Dendritic cell treated with granulocyte-macrophage colony-stimulating factor and Interleukin-4, amounts not matched to agents 40 ng/mL and 50 ng/mL, for 4 days (primary cell): ENCODE data around the gene DCTN2.
"Not testable (repeated sequence)": the region's sequence is repeated elsewhere in the genome, so short reads cannot be mapped to it uniquely, and the experiment has no call there.

Experiments used
- H3K27ac Mint-ChIP-seq: one replicate; pipeline ENCODE4 v1.8.0; 2022; ENCODE audit warnings: mild to moderate bottlenecking, mixed read lengths
- H3K27me3 Mint-ChIP-seq: one replicate; pipeline ENCODE4 v1.8.0; 2022; ENCODE audit warnings: mild to moderate bottlenecking, mixed read lengths
- H3K36me3 Mint-ChIP-seq: one replicate; pipeline ENCODE4 v1.8.0; 2022; ENCODE audit warnings: low read depth, mixed read lengths
- H3K4me1 Mint-ChIP-seq: one replicate; pipeline ENCODE4 v1.8.0; 2022; ENCODE audit warnings: low read depth, mixed read lengths
- H3K4me3 Mint-ChIP-seq: one replicate; pipeline ENCODE4 v1.8.0; 2022; ENCODE audit warnings: mild to moderate bottlenecking, moderate library complexity, mixed read lengths
- H3K9me3 Mint-ChIP-seq: one replicate; pipeline ENCODE4 v1.8.0; 2022; ENCODE audit warnings: mixed read lengths
- intact Hi-C: fragments of 100-400 bp; cut with micrococcal nuclease; formaldehyde crosslinking; loops from one replicate; pipeline ENCODE4 v1.15.0; 2022

DCTN2 gene

DNA sequence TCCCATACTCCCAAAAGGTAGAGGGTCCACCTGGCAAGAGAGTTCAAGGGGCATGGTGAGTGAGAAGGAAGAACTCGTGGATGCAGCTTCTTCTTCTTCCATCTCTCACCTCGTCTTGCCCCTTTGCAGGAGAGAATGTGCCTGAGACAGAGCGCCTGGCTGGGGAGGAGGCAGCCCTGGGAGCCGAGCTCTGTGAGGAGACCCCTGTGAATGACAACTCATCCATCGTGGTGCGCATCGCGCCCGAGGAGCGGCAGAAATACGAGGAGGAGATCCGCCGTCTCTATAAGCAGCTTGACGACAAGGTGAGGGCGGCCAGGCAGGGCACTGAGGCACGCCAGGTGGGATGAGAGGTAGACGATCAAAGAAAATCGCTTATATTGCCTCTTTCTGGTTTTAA is 22.9 kb upstream of the DCTN2 start:
- intact Hi-C loops, result no loop called here
- no peak overlapping the region for H3K4me3 Mint-ChIP-seq
- H3K36me3 Mint-ChIP-seq, result no peaks in the 10 kb centered on the region
- peaks cover 5% of the 10 kb centered on the region for H3K27me3 Mint-ChIP-seq
- H3K27ac Mint-ChIP-seq, result no peak overlapping the region
- no peaks in the 10 kb centered on the region for H3K9me3 Mint-ChIP-seq
- no peaks in the 10 kb centered on the region for H3K4me1 Mint-ChIP-seq

DNA sequence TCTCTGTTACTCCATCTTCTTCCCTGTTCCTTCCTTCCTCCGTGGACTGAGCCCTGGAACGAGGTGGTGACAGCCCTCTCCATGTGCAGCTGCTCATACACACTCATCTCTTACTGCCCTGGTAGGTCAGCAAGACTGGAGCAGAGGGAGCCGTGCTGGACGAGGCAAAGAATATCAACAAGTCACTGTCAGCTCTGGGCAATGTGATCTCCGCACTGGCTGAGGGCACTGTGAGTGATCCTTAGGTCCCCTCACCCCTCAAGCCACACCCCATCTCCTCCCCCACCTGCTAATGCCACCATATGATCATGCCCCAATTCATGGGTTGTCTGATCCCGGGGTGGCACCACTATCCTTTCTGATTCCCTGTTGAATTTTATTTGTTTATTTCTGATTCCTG is 21.8 kb upstream of the DCTN2 start:
- no peak overlapping the region for H3K4me3 Mint-ChIP-seq
- intact Hi-C loops, result no loop called here
- no peaks in the 10 kb centered on the region for H3K9me3 Mint-ChIP-seq
- H3K36me3 Mint-ChIP-seq, result no peaks in the 10 kb centered on the region
- H3K27me3 Mint-ChIP-seq, result peaks cover 13% of the 10 kb centered on the region
- H3K4me1 Mint-ChIP-seq, result no peaks in the 10 kb centered on the region
- H3K27ac Mint-ChIP-seq, result no peak overlapping the region

DNA sequence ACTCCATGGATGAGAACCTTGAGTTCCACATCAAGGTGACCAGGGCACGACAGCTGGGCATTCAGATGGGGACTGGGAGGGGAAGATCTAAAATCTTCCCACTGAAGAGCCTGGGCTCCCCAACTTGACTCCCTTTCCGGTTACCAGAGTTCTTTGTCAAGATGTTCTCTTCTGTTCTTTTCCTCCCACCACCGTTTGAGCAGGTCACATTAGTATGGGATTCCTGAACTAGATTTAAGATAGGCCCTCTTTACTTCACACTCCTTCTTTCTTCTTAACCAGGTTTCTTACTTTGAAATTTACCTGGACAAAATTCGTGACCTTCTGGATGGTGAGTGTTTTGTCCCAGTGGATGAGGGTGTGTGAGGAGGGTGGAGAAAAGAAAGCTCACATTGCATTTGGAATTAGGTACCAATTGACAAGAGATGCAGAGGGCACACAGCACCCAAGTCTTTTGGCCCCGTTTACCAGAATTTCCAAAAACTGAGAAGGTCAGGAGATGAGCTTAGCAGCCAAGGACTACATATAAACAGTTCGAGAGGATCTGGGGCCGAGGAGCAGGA is 17.3 kb upstream of the DCTN2 start:
- no peak overlapping the region for H3K4me3 Mint-ChIP-seq
- no peaks in the 10 kb centered on the region for H3K9me3 Mint-ChIP-seq
- no peaks in the 10 kb centered on the region for H3K4me1 Mint-ChIP-seq
- intact Hi-C loops, result no loop called here
- no peak overlapping the region for H3K27ac Mint-ChIP-seq
- H3K36me3 Mint-ChIP-seq, result no peaks in the 10 kb centered on the region
- peaks cover 32% of the 10 kb centered on the region for H3K27me3 Mint-ChIP-seq

DNA sequence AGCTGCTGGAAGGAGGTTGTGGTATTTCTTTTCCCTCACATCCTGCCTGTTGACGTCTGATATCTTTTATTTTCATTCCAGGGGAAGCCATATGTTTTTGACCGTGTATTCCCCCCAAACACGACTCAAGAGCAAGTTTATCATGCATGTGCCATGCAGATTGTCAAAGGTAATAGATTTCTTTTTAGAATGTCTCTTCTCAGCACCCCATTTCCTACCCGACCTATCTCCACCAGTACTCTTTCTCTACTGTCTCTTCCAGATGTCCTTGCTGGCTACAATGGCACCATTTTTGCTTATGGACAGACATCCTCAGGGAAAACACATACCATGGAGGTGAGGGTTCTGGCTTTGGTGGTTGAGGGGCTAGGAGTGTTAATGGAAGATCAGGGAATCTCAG is 16.4 kb upstream of the DCTN2 start:
- H3K36me3 Mint-ChIP-seq, result no peaks in the 10 kb centered on the region
- peaks cover 30% of the 10 kb centered on the region for H3K27me3 Mint-ChIP-seq
- H3K4me1 Mint-ChIP-seq, result no peaks in the 10 kb centered on the region
- intact Hi-C loops, result no loop called here
- H3K9me3 Mint-ChIP-seq, result no peaks in the 10 kb centered on the region
- no peak overlapping the region for H3K4me3 Mint-ChIP-seq
- no peak overlapping the region for H3K27ac Mint-ChIP-seq

DNA sequence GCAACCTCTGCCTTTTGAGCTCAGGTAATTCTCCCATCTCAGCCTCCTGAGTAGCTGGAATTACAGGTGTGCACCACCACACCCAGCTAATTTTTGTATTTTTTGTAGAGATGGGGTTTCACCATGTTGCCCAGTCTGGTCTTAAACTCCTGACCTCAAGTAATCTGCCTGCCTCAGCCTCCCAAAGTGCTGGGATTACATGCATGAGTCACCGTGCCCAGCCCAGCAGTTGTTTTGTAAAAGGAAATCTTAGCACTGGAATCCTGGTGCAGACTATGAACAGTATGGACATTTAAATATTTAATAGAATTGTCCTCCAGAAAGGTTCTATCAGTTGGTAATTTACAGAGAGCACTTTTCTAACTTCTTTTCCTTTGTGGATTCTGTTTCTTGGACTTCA is 14.1 kb upstream of the DCTN2 start:
- not testable (repeated sequence) for H3K27ac Mint-ChIP-seq, H3K36me3 Mint-ChIP-seq, H3K4me3 Mint-ChIP-seq

DNA sequence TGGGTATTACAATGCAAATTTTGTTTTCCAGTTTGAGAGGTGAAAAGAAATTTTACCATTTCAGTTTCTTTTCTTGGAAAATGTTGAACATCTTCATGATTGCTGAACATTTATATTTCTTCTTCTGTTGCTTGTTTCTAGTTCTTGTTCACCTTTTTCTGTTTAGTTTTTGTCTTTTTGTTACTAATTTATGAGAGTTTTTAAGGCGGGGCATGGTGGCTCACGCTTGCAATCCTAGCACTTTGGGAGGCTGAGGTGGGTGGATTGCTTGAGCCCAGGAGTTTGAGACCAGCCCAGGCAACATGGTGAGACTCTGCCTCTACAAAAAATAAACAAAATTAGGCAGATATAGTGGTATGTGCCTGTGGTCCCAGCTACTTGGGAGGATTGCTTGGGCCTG is 13.5 kb upstream of the DCTN2 start:
- Mint-ChIP-seq H3K4me3 (no peak overlapping the region), H3K27me3 (peaks cover 33% of the 10 kb centered on the region), H3K36me3 (no peaks in the 10 kb centered on the region), H3K4me1 (no peaks in the 10 kb centered on the region), H3K27ac (no peak overlapping the region), H3K9me3 (no peaks in the 10 kb centered on the region)
- intact Hi-C loops, result no loop called here

More for the DNA sequence above, 14.1 kb upstream of the DCTN2 start:
- intact Hi-C loops, H3K9me3 Mint-ChIP-seq, H3K4me1 Mint-ChIP-seq: not testable (repeated sequence)
- peaks cover 33% of the 10 kb centered on the region for H3K27me3 Mint-ChIP-seq

DNA sequence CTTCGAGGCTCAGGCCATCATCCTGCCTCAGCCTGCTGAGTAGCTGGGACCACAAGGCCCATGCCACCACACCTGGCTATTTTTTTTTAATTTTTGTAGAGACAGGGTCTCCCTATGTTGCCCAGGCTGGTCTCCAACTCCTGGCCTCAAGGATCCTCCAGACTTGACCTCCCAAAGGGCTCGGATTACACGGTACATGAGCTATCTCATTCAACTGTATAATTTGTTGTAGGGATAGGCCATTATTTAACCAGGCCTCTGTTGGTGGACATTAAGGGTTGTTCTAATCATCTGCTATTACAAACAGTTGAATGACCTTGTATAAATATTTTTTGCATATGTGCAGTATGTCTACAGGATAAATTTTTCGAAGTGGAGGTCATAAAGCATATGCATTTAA is 11.9 kb upstream of the DCTN2 start:
- Mint-ChIP-seq H3K4me1 (no peaks in the 10 kb centered on the region), H3K9me3 (no peaks in the 10 kb centered on the region), H3K4me3 (no peak overlapping the region), H3K36me3 (no peaks in the 10 kb centered on the region), H3K27me3 (peaks cover 28% of the 10 kb centered on the region), H3K27ac (no peak overlapping the region)
- intact Hi-C loops, result no loop called here

DNA sequence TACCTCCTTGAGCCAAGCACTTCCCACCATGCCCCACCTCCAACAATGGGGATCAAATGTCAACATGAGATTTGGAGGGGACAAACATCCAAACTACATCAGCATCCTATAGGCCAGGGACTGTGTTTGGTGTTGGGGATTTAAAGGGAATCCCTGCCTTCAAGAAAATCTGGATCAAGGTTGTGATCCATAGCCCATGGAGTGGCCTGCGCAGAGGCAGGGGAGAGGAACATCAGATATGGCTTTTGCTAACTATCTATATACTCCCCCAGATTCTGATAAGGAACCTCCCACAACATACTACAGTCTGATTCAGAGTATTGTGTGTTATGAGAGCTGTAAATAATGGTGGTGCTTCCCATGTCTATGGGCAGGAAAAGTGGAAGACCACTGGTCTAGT is 7.9 kb upstream of the DCTN2 start:
- H3K4me1 Mint-ChIP-seq, result peaks cover 9% of the 10 kb centered on the region
- no peaks in the 10 kb centered on the region for H3K9me3 Mint-ChIP-seq
- H3K27me3 Mint-ChIP-seq, result peaks cover 39% of the 10 kb centered on the region
- H3K27ac Mint-ChIP-seq, result no peak overlapping the region
- H3K36me3 Mint-ChIP-seq, result no peaks in the 10 kb centered on the region
- no peak overlapping the region for H3K4me3 Mint-ChIP-seq
- intact Hi-C loops, result no loop called here

DNA sequence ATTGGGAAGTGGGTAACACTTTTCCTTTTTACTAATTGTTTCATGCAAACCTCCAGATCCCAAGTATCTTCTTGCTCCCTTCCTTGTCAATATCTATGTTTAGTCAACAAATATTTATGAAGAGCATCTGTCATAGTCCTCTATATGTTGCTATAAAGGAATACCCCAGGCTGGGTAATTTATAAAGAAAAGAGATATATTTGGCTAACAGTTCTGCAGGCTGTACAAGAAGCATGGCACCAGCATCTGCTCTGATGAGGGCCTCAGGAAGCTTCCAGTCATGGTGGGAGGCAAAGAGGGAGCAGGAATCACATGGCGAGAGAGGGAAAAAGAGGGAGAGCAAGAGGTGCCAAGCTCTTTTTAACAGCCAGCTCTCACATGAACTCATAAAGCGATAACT is 7.5 kb upstream of the DCTN2 start:
- Mint-ChIP-seq H3K4me3 (no peak overlapping the region), H3K36me3 (no peaks in the 10 kb centered on the region), H3K9me3 (no peaks in the 10 kb centered on the region), H3K27me3 (peaks cover 43% of the 10 kb centered on the region), H3K4me1 (peaks cover 13% of the 10 kb centered on the region), H3K27ac (no peak overlapping the region)
- intact Hi-C loops, result no loop called here

DNA sequence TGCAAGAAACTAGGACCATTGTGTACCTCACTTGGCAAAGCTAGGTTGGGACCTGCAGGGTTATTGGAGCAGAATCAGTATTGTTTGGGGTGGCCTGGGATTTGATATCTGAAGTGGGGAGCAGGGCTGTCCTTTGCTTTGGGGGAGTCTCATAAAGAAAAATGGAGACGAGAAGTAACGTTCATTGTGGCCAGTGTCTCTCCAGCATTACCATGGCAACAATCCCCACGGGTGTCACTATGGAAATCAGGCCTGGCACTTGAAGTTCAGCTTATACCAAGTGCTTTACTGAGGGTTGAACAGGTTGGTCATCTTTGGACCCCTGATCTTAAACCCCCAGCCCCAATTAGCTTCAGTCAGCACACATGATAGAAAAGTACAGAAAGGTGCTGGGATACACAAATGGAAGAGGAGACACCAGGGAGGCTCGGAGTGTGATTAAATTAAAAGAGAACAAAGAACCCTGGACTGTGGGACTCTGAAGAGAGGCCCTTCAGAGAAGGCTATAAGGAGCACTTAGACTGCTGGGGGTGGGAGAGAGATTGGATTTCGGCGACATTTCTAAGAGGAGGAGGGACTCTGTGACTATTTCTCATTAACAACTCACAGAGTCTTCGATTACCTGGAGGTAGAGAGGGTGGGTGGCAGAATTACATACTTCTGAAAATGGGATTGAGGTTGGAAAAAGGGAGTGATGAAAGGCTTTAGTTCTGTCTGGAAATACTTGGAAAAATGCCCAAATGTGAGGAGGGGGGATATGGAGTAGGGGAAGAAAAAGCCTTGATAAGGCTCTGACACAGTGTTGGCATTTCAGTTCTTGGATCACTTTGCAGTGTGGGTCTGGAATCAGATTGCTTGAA is 6.6 kb upstream of the DCTN2 start:
- intact Hi-C loops, result no loop called here
- no peak overlapping the region for H3K4me3 Mint-ChIP-seq
- H3K36me3 Mint-ChIP-seq, result no peaks in the 10 kb centered on the region
- no peak overlapping the region for H3K27ac Mint-ChIP-seq
- H3K27me3 Mint-ChIP-seq, result peaks cover 52% of the 10 kb centered on the region
- peaks cover 21% of the 10 kb centered on the region for H3K4me1 Mint-ChIP-seq
- no peaks in the 10 kb centered on the region for H3K9me3 Mint-ChIP-seq

DNA sequence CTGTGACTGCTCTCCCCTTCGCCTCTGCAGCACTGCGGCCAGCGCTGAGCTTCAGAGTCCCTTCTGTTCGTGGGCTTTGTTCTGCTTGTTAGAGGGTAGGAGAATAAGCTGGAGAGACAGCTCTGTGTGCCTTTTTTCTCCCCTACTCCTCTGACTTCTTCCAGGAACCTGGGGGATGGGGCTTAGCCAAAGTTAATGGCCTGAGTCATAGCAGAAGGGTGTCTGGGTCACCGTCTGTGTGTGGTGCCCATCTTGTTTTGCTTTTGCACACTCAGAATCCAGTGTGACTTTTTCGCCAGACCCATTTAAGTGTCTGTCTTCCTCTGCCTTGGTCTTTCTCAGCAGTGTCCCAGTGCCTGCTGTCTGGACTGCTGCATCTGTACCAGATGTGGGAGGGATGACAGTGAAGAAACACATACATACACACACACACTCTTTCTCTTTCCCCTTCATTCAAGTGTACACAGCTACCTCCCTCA is 5.9 kb upstream of the DCTN2 start:
- intact Hi-C loops, result no loop called here
- H3K27ac Mint-ChIP-seq, result no peak overlapping the region
- H3K27me3 Mint-ChIP-seq, result peaks cover 56% of the 10 kb centered on the region
- H3K4me3 Mint-ChIP-seq, result no peak overlapping the region
- peaks cover 24% of the 10 kb centered on the region for H3K4me1 Mint-ChIP-seq
- no peaks in the 10 kb centered on the region for H3K36me3 Mint-ChIP-seq
- no peaks in the 10 kb centered on the region for H3K9me3 Mint-ChIP-seq

DNA sequence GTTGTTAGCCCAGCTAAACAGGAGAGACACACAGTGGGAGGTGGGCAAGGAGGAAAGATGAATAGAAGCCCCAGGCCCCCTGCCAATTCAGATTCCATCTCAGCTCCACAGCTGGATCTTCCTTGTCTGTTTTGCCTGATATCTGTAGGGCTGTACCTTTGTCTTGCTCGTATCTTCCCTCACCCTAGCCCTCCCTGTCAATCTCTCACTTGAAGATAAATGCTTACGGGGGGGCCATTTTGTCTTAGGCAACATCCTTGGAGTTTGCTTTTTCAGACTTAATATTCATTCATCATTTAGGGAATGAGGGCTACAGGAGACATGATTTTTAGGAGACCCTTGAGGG is 5.3 kb upstream of the DCTN2 start:
- no peak overlapping the region for H3K27ac Mint-ChIP-seq
- H3K4me3 Mint-ChIP-seq, result no peak overlapping the region
- peaks cover 56% of the 10 kb centered on the region for H3K27me3 Mint-ChIP-seq
- no peaks in the 10 kb centered on the region for H3K9me3 Mint-ChIP-seq
- no peaks in the 10 kb centered on the region for H3K36me3 Mint-ChIP-seq
- intact Hi-C loops, result no loop called here
- H3K4me1 Mint-ChIP-seq, result peaks cover 28% of the 10 kb centered on the region

DNA sequence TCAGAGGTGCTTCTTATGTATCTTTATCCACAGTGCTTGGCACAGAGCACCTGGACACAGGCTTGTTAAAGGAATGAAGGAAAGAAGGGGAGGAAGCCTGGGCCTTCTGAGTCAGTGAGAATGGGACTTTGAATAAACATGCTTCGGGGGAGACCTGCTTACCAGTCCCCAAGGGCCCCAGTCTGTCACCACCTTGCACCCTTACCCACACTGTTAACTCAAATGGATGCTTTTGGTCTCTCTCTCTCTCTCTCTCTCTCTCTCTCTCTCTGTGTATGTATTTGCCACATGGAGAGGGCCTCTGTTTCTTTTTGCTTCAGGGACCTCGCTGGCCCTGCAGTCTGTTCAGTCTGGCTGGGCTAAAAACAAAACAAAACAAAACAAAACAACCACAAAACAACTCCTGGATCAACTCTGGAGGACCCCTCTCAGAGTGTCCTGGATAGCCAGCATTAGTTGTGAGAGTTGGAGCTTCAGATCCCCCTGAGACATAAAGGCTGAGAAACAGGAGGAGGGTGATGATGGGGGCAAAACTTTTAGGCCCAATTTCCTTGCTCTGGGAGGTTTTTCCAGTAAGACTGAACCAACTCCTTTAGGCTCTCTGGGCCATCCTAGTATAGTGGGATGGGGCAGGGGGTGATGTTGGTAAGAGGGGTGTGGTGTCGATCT is 4.8 kb upstream of the DCTN2 start:
- H3K4me1 Mint-ChIP-seq, result peaks cover 31% of the 10 kb centered on the region
- no peak overlapping the region for H3K4me3 Mint-ChIP-seq
- no peak overlapping the region for H3K27ac Mint-ChIP-seq
- intact Hi-C loops, result no loop called here
- peaks cover 3% of the 10 kb centered on the region for H3K36me3 Mint-ChIP-seq
- peaks cover 54% of the 10 kb centered on the region for H3K27me3 Mint-ChIP-seq
- no peaks in the 10 kb centered on the region for H3K9me3 Mint-ChIP-seq

DNA sequence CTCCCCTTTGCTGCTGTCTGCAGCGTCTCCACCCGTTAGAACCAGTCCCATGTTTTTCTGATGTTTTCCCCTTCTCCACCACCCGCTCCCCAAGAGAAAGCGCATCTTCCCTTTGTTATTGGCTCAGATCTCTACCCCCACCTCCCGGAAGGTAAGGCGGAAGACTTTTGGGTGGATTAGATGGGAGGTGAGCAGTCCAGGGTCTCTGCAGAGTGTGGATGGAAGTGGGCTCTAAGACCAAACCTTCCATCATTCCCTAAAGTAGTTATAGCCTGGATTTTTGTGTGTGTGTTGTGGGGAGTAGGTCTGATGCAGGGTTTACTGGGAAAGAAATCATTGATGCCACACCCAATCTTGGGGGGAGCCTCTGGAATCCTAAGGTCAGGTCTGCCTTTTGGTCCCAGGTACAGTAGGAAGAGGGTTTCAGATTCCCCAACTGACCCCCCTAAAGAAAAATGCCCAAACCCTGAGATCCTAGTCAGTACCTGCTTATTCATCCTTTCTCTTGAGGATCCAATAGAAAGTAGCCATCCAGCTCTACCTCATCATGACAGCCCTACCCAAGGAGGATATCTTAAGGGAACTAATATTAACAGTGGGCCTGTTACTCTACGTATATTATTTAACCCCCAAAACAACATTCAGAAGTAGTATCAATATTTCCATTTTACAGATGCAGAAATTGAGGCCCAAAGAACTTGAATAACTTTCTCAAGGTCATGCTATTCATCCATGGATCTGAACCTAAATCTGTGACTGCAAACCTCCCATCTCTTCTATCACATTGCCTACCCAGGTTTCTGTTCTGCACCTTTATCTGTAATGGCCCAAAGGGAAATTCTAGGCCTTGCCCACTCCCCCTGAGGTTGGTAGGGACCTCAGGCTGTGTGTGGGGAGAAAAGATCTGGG is 3.9 kb upstream of the DCTN2 start:
- Mint-ChIP-seq H3K9me3 (no peaks in the 10 kb centered on the region), H3K36me3 (peaks cover 9% of the 10 kb centered on the region), H3K4me3 (no peak overlapping the region), H3K27ac (no peak overlapping the region), H3K4me1 (peaks cover 37% of the 10 kb centered on the region), H3K27me3 (peaks cover 53% of the 10 kb centered on the region)
- intact Hi-C loops, result no loop called here
